ENCODE measurements around the gene HINFP.
A peak's percentile ranks its signal among the peaks of the same experiment; 100 is the strongest.

DNA sequence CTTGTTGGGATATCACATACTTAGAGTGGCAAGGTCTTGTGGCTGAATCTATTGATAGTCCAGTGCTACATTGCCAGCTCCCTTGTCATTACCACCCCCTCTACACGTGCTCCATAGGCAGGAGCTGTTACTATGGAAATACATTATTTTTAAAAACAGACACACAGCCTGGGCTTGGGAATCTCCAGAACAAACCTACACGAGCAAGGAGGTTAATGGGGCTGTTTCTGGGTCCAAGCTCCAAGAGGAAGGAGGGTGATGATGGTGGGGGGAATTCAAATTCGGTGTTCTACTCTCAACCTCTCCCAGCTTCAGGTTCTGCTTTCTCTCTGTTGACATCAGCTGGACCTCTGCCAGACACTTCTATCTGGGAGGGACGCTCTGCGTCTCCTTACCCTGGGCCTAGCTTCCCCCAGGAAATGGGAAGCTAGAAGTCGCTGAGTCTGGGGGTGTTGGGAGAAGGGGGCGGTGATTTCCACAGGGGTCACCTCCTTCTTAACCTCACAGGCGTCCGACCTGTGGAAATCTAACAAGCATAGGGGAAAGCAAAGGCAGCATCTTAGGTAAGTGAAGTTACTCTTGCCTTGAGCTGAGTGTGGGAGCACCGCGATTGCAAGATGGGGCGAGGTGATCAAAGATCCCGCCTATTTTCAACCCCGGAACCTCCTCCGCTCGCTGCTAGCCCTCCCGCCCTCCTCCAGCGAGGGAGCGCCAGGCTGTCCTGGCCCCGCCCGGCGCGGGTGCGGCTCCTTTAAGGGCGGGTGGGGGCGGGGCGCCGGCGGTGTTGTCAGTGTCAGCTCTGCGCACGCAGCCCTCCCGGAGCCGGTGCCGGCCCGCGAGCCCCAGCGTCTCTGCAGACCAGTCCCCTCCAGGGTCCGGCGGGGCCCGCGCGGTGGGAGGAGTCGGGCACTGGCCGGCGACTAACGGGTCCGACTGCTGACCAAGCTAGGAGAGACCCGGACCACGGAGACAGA, 14.5 kb upstream of the HINFP start, which contains the start of gene C2CD2L:
- peak; percentile 53 for TF ChIP-seq POLR2A (IDR thresholded peaks at IDR 0.05)
- TF ChIP-seq, protein P1, sequence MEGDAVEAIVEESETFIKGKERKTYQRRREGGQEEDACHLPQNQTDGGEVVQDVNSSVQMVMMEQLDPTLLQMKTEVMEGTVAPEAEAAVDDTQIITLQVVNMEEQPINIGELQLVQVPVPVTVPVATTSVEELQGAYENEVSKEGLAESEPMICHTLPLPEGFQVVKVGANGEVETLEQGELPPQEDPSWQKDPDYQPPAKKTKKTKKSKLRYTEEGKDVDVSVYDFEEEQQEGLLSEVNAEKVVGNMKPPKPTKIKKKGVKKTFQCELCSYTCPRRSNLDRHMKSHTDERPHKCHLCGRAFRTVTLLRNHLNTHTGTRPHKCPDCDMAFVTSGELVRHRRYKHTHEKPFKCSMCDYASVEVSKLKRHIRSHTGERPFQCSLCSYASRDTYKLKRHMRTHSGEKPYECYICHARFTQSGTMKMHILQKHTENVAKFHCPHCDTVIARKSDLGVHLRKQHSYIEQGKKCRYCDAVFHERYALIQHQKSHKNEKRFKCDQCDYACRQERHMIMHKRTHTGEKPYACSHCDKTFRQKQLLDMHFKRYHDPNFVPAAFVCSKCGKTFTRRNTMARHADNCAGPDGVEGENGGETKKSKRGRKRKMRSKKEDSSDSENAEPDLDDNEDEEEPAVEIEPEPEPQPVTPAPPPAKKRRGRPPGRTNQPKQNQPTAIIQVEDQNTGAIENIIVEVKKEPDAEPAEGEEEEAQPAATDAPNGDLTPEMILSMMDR (IDR thresholded peaks at IDR 0.05) = no peak
- TF ChIP-seq POLR2AphosphoS5 (IDR thresholded peaks at IDR 0.05) = peak; percentile 79

Data from prostate gland (tissue), 2 donors.